Gastroesophageal sphincter (tissue), 4 donors: ENCODE measurements around the gene FAM50B. TPM values are rescaled to one million over a fixed set of nuclear protein-coding genes. Genes with fewer than 3 reads are reported as not detected.

Source experiments
- ATAC-seq: fragments of 150-250 bp; one replicate; pipeline ENCODE4 v1.9.1; 2016; ENCODE audit warnings: mild to moderate bottlenecking, moderate library complexity
- H3K27ac ChIP-seq, 4 donors: fragments of 200-600 bp; sonication (generic) in 3 of 4; 1 replicate in 3 of 4; 2 replicates in 1 of 4; pipeline ENCODE4 v1.5.1; 2016 to 2019
- H3K27me3 ChIP-seq: fragments of 200-600 bp; sonication (generic); one replicate; pipeline ENCODE4 v1.5.1; 2019
- H3K36me3 ChIP-seq, 2 donors: fragments of 200-600 bp; sonication (generic); one replicate each; pipeline ENCODE4 v1.5.1; 2019; ENCODE audit warnings: control low read depth in 1 of 2
- H3K4me1 ChIP-seq, 3 donors: fragments of 200-600 bp; sonication (generic); 1 replicate in 2 of 3; 2 replicates in 1 of 3; pipeline ENCODE4 v1.5.1; 2016 to 2019; ENCODE audit warnings: control low read depth in 2 of 3
- H3K4me3 ChIP-seq, 2 donors: fragments of 200-600 bp; sonication (generic); one replicate each; pipeline ENCODE4 v1.5.1; 2019; ENCODE audit warnings: mild to moderate bottlenecking in 1 of 2, moderate library complexity in 1 of 2
- H3K9me3 ChIP-seq, 3 donors: fragments of 200-600 bp; sonication (generic); one replicate each; pipeline ENCODE4 v1.5.1; 2017 to 2019; ENCODE audit warnings: control low read depth in 2 of 3
- EP300 ChIP-seq: sonication (generic); formaldehyde crosslinking; IDR thresholded peaks from one replicate; pipeline ENCODE4 v1.6.1; 2017; ENCODE audit warnings: antibody characterized with exemption, mild to moderate bottlenecking
- POLR2A ChIP-seq, 2 donors: fragments of 450-650 bp; IDR thresholded peaks; one replicate each; pipeline ENCODE4 v1.6.1; 2017; ENCODE audit warnings: antibody characterized with exemption in 2 of 2, mild to moderate bottlenecking in 2 of 2, moderate library complexity in 1 of 2
- POLR2AphosphoS5 ChIP-seq: sonication (generic); formaldehyde crosslinking; IDR thresholded peaks from one replicate; pipeline ENCODE4 v1.6.1; 2017; ENCODE audit warnings: antibody characterized with exemption
- WGBS, 2 donors: methylation state at CpG; one replicate each; pipeline ENCODE4 v1.1.5; 2018; ENCODE audit warnings: low coverage in 1 of 2; 5-methylcytosine and 5-hydroxymethylcytosine counted together
- total RNA-seq, 4 donors: library from RNA; depleted of rRNA; stranded (reverse); fragments of >200 nt; gene quantifications; one replicate each; pipeline ENCODE4 v1.1.0, GENCODE V29; 2016
- TF ChIP-seq, protein P1 (sequence below), 4 experiments: fragments of 200-600 bp in 2 of 4; fragments of 450-650 bp in 2 of 4; sonication (generic) in 1 of 4; IDR thresholded peaks; one replicate each; pipeline ENCODE4 v1.5.1; 2017 to 2019; ENCODE audit warnings: antibody characterized with exemption in 4 of 4, mild to moderate bottlenecking in 2 of 4, moderate library complexity in 2 of 4

Gene FAM50B
- total RNA-seq, 4 donors from 2014 or later = 14.7 to 23.7 (median 18.8) TPM

DNA sequence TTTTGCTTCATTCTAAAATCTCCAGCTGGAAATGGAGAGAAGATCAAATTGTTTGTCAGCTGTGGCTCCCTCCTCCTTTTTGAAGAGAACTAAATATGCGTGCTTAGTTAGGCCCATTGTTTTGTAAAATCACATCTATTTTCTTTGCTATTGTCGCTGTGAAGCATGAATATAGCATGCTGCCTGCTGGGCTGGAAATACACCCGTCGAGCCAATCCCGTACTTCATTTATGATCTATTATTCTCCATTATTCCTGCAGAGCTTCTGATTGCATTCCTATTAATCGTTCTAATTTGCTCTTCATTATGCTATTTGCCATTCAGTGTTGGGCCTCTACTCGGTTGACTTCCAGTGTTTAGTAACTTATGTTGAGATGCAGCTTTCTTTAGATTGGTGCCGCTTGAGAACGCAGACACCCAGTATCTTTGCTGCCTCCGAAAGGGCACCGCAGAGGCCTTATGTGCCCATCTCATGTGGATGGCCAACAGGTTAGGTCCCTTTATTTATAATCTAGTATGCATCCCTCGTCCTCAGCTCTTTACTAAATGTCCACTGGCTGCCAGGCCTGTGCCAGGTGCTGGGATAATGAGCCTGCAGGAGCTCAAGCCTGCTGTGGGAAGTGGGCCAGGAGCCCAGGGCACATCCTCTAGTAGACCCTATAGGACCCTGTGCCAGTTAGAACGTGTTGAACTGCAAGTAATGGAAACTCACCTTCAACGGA, 45.6 kb downstream of the FAM50B start:
- Histone ChIP-seq H3K27ac (no peak overlapping the region), H3K9me3 (no peaks in the 10 kb centered on the region), H3K4me1 (peaks cover 0 to 12% (median 0%) of the 10 kb centered on the region in 3 donors), H3K4me3 (no peak overlapping the region), H3K36me3 (no peaks in the 10 kb centered on the region), H3K27me3 (no peaks in the 10 kb centered on the region)
- no peak for ATAC-seq
- no peak for TF ChIP-seq EP300
- TF ChIP-seq POLR2A (IDR thresholded peaks at IDR 0.05) = no peak
- no peak for TF ChIP-seq POLR2AphosphoS5
- TF ChIP-seq, protein P1, sequence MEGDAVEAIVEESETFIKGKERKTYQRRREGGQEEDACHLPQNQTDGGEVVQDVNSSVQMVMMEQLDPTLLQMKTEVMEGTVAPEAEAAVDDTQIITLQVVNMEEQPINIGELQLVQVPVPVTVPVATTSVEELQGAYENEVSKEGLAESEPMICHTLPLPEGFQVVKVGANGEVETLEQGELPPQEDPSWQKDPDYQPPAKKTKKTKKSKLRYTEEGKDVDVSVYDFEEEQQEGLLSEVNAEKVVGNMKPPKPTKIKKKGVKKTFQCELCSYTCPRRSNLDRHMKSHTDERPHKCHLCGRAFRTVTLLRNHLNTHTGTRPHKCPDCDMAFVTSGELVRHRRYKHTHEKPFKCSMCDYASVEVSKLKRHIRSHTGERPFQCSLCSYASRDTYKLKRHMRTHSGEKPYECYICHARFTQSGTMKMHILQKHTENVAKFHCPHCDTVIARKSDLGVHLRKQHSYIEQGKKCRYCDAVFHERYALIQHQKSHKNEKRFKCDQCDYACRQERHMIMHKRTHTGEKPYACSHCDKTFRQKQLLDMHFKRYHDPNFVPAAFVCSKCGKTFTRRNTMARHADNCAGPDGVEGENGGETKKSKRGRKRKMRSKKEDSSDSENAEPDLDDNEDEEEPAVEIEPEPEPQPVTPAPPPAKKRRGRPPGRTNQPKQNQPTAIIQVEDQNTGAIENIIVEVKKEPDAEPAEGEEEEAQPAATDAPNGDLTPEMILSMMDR (IDR thresholded peaks at IDR 0.05) = no peak
- 81 to 84% methylated on average over 6 to 13 of the region's 14 CpGs for WGBS, 2 donors

- Histone ChIP-seq H3K9me3 (no peaks in the 10 kb centered on the region), H3K27me3 (no peaks in the 10 kb centered on the region), H3K27ac (no peak overlapping the region), H3K4me3 (no peak overlapping the region), H3K36me3 (no peaks in the 10 kb centered on the region), H3K4me1 (peaks cover 0 to 12% (median 0%) of the 10 kb centered on the region in 3 donors)
- ATAC-seq = no peak
- WGBS, 2 donors = 72 to 82% methylated on average over 4 to 5 of the region's 6 CpGs
- TF ChIP-seq POLR2A (IDR thresholded peaks at IDR 0.05) = no peak
- no peak for TF ChIP-seq EP300
- TF ChIP-seq POLR2AphosphoS5 = no peak
- TF ChIP-seq, protein P1 (IDR thresholded peaks at IDR 0.05) = no peak
These were observed 46.1 kb downstream of the FAM50B start for GRCh38 chr6:3895312-3895653.

- Histone ChIP-seq H3K4me3 (no peak overlapping the region), H3K27me3 (no peaks in the 10 kb centered on the region), H3K36me3 (no peaks in the 10 kb centered on the region), H3K4me1 (peaks cover 0 to 12% (median 0%) of the 10 kb centered on the region in 3 donors), H3K27ac (no peak overlapping the region), H3K9me3 (no peaks in the 10 kb centered on the region)
- ATAC-seq = no peak
- TF ChIP-seq POLR2A (IDR thresholded peaks at IDR 0.05) = no peak
- TF ChIP-seq POLR2AphosphoS5 = no peak
- TF ChIP-seq, protein P1 (IDR thresholded peaks at IDR 0.05) = no peak
- TF ChIP-seq EP300 = no peak
- WGBS, 2 donors = 77 to 100% methylated on average over 2 to 5 of the region's 5 CpGs
These were observed 46.6 kb downstream of the FAM50B start for GRCh38 chr6:3895805-3896204.

- TF ChIP-seq POLR2A (IDR thresholded peaks at IDR 0.05) = no peak
- TF ChIP-seq EP300 = no peak
- TF ChIP-seq, protein P1 (IDR thresholded peaks at IDR 0.05) = no peak
- no peaks in the 10 kb centered on the region for H3K36me3 ChIP-seq
- ATAC-seq = no peak
- no peaks in the 10 kb centered on the region for H3K9me3 ChIP-seq
- H3K27me3 ChIP-seq = no peaks in the 10 kb centered on the region
- H3K4me3 ChIP-seq = no peak overlapping the region
- 93 to 97% methylated on average over 5 to 9 of the region's 14 CpGs for WGBS, 2 donors
- no peak overlapping the region for H3K27ac ChIP-seq
- H3K4me1 ChIP-seq = no peaks in the 10 kb centered on the region
These were observed 49.3 kb downstream of the FAM50B start for GRCh38 chr6:3898265-3898994.

- WGBS, 2 donors = 79 to 92% methylated on average over 4 to 5 of the region's 9 CpGs
These were observed 49.9 kb downstream of the FAM50B start for GRCh38 chr6:3899061-3899460.

More at GRCh38 chr6:3899061-3899460, 49.9 kb downstream of the FAM50B start:
- ATAC-seq = no peak
- no peaks in the 10 kb centered on the region for H3K36me3 ChIP-seq
- no peaks in the 10 kb centered on the region for H3K4me1 ChIP-seq
- H3K9me3 ChIP-seq = no peaks in the 10 kb centered on the region
- TF ChIP-seq, protein P1 (IDR thresholded peaks at IDR 0.05) = no peak
- TF ChIP-seq EP300 = no peak
- no peak for TF ChIP-seq POLR2AphosphoS5
- no peak for TF ChIP-seq POLR2A (IDR thresholded peaks at IDR 0.05)
- H3K27me3 ChIP-seq = no peaks in the 10 kb centered on the region
- no peak overlapping the region for H3K4me3 ChIP-seq
- H3K27ac ChIP-seq = no peak overlapping the region
